Stimulated activated CD4-positive, alpha-beta T cell treated with anti-CD3 and anti-CD28 coated beads, TNF-alpha, amount 100 ng/mL, for 48 hours (primary cell): Measurements from ENCODE around the gene AASS.
"Not testable (repeated sequence)": the region's sequence is repeated elsewhere in the genome, so short reads cannot be mapped to it uniquely, and the experiment has no call there.

ENCODE experiments used
- DNase-seq, 3 donors: peaks; one replicate each; pipeline ENCODE4 v3.0.0-alpha.2; 2020; ENCODE audit warnings: low read depth in 3 of 3

The AASS gene

GRCh38 chr7:122143751-122144711 is at the start of gene AASS:
AASS (minus strand) TSS chr7:122144249; CDS start chr7:122133726, 10,523 bp downstream.
- DNase-seq, result peak; percentile 36 to 67 (median 66)

DNA sequence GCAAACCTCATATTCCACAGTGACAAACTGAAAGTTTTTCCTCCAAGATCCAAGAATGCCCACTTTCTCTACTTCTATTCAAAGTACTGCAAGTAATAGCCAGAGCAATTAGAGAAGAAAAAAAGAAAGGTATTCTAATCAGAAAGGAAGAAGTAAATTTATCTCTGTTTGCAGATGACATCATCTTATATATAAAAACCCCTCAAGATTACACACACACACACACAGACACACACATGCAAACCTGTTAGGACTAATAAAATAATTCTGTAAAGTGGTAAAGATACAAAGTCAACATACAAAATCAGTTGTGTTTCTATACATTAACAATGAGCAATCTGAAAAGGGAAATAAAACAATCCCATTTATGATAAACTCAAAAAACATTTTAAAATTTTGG is 44.7 kb upstream of the AASS start:
- DNase-seq, result no peak

- no peak for DNase-seq
These were observed 39.1 kb upstream of the AASS start for GRCh38 chr7:122183106-122183505.

- no peak for DNase-seq
These were observed 38.0 kb upstream of the AASS start for GRCh38 chr7:122182081-122182480.

DNA sequence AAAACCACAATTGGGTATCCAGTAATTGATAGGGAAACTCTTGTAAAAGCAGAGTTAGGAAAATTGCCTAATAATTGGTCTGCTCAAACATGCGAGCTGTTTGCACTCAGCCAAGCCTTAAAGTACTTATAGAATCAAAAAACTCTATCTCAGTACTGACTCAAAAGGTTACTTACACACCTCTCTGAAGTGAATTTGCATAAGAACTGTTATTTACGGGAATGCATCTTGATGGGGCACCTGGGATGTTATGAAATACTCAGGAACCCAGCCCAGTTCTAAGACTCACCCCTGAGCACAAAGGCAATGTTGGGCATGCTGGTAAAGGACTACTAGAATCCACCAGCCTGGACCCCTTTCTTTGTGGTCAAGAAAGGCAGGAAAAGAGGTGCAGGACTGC is 28.1 kb upstream of the AASS start:
- DNase-seq, result not testable (repeated sequence)

GRCh38 chr7:122166740-122167139 is 22.7 kb upstream of the AASS start:
- DNase-seq, result no peak

DNA sequence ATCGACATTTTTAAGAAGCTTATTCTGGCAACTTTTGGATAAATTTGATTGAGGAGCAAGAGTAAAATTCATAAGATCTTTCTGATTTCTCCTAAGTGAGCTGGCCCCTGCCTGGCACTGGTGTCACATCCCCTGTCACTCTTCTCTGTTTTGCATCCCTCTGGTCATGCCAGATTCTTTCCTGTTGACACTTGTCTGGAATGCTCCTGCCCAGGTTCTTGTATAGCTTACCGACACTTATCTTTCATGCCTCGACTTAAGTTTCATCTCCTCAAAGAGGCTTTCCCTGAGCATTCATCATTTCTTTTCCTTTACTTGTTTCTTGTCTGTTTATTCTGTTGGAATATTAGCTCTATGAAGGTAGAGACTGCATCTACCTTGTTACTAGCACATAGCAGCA is 22.2 kb upstream of the AASS start:
- DNase-seq, result no peak

GRCh38 chr7:122161628-122162027 is 17.6 kb upstream of the AASS start:
- DNase-seq, result no peak

GRCh38 chr7:122155566-122155965 is 11.5 kb upstream of the AASS start:
- no peak for DNase-seq

- no peak for DNase-seq
These were observed 4.8 kb upstream of the AASS start for GRCh38 chr7:122148878-122149277.

GRCh38 chr7:122148081-122148480 is 4.0 kb upstream of the AASS start:
- no peak for DNase-seq

DNA sequence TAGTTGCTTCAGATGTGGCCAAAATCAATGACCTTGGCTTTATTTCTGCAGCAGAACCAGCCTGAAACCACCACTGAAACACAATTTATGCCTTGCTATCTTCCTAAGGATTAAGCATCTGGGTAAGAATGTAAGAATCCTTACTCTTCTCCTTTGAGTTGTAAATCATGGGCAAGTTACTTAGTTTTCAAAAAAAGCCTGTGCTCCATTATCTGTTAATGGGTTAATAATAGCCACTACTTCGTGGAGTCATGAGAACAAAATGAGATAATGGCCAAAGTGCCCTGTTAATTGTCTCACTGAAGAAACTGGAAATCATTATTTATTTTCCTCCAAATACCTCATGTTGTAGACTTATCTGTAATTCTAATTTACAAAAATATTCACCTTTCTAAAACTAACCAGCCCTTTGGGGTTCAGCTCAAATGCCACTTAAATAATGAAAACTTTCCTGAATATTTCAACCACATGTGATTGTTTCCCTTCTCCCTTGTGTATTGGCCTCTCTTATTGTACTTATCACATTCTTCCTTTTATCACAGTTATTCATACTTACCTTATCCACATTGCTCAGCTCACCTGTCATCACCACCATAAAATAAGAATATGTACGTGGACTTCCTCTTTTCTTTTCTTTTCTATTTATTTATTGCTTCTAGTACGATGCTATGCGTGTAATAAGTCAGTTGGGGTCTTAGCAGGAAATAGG is 2.0 kb upstream of the AASS start:
- DNase-seq, result no peak

DNA sequence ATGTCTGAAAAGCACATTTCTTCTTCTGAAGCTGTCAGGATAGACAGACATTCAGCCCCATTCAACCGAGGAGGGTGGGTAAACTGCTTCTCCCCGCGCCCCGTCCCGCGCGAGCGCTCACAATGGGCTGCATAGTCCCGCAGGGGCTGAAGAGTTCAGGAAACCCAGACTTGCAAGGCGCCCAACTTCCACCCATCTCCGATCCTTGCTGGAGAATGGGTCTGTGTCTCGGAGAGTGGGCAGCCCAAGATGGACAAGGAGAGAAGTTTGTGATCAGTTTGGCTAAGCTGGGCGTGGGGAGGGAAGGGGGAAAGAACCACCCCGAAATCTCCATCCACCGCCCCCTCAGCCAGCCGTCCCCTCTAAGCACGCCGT is 686 bp downstream of the AASS start:
- peak in 1 of 3 donors; percentile 2 for DNase-seq

DNA sequence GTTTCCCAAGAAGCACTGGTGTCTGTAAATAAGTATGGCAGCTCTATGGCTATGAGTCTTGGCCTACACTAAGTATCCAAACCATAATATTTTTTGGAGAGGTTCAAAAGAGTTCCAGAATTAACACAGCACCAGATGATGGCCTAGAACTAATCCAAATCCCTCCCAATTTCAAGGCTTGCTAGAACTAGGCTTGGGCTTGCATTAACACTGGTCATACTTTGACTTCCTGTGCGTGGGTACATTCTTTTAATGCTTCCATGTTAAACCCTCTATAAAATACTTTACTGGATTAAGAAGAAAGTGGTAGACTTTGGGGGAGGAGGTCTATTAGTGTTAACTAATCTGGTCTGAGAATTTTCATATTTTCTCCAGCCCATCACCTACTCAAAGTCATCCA is 3.1 kb downstream of the AASS start:
- no peak for DNase-seq

GRCh38 chr7:122137251-122138077 is 6.6 kb downstream of the AASS start:
- no peak for DNase-seq

- no peak for DNase-seq
These were observed 7.3 kb downstream of the AASS start for GRCh38 chr7:122136639-122137245.

GRCh38 chr7:122136078-122136477 is 8.0 kb downstream of the AASS start:
- no peak for DNase-seq

DNA sequence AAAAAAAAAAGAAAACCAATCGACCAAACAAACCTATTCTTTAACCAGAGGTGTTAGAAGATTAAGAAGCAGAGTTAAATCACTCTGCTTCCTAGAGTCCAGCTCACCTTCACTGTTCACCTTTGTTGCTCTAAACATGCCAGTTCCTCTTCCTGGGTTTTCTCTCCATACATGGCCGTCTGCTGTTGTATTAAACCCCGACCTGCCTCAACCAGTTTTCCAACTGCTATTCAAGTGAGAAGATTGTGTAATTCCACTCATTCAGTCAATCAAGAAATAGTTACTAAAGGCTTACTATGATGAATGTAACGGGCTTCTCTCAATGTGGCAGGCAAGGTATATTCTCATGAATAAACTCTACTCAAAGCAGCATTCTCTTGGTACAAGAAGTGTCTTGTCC is 8.8 kb downstream of the AASS start:
- no peak for DNase-seq

- not testable (repeated sequence) for DNase-seq
These were observed 9.3 kb downstream of the AASS start for GRCh38 chr7:122134793-122135192.

GRCh38 chr7:122133477-122133876 is 10.6 kb downstream of the AASS start:
- no peak for DNase-seq

DNA sequence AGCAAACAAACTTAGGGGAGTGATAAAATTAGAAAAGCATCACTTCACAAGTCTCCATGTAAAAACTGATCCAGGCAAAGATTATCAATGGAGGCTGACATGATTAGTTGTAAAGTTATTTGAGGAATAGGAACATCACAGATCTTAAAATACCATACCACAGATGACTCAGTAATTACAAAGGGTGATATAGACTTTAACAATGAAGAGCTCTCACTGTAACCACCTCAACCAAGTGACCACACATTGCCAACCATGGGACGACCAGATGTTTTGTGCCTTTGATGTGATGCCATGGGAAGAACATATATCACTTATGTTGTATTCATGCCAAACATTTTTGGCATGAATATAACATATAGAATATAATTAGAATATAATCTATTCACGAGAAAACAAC is 11.7 kb downstream of the AASS start:
- no peak for DNase-seq

- no peak for DNase-seq
These were observed 20.3 kb downstream of the AASS start for GRCh38 chr7:122123746-122124145.
